Measurements from ENCODE around the gene SMIM26. TPM values are rescaled to one million over a fixed set of nuclear protein-coding genes. Genes with fewer than 3 reads are reported as not detected.
A peak's percentile ranks its signal among the peaks of the same experiment; 100 is the strongest.
"Not testable (repeated sequence)": the region's sequence is repeated elsewhere in the genome, so short reads cannot be mapped to it uniquely, and the experiment has no call there.

SMIM26 gene
- total RNA-seq, result 47.4 and 75.5 TPM in 2 replicates

- DNase-seq (ENCODE audit: low read depth in 2 of 2), result peak; percentile 80 to 87
Measured at GRCh38 chr20:18566892-18567738, at the start of gene SMIM26. TSS of gene SMIM26 (plus strand) at chr20:18567432. CDS start at chr20:18567479, 47 bp downstream.

GRCh38 chr20:18522066-18522465, 45.2 kb upstream of the SMIM26 start:
- not testable (repeated sequence) for DNase-seq (ENCODE audit: low read depth in 2 of 2)

DNA sequence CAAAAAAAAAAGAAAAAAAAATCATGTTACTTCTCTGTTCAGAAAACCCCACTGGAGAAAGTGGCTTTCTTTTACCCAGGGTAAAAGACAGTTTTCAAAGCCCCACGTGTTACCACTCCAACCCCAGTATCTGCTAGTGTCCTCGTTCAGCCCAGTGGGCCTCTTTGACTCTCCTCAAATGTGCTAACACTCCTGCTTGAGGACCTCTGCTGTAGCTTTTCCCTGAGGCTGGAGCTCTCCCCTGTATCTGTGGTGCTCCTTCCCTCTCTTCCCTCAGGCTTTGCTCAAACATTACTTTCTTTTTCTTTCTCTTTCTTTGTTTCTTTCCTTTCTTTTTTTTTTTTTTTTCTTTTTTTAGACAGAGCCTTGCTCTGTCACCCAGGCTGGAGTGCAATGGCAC, 44.2 kb upstream of the SMIM26 start:
- no peak for DNase-seq (ENCODE audit: low read depth in 2 of 2)

- no peak for DNase-seq (ENCODE audit: low read depth in 2 of 2)
Measured at GRCh38 chr20:18524646-18525045, 42.6 kb upstream of the SMIM26 start.

GRCh38 chr20:18526761-18527160, 40.5 kb upstream of the SMIM26 start:
- not testable (repeated sequence) for DNase-seq (ENCODE audit: low read depth in 2 of 2)

DNA sequence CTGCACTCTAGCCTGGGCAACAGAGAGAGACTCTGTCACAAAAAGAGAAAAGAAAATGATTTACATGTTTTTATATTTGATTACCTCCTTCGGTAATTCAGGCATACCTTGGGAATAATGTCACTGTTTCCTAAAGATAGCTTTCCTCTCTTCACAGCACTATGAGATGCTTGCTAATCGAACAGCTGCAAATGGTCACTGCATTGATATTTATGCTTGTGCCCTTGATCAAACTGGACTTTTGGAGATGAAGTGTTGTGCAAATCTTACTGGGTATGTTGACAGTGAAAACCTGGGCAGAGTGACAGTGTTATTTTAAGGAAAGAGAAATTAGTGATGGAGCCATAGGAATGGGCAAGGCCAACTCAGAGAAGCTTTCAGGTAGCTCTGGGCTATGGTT, 39.9 kb upstream of the SMIM26 start:
- DNase-seq (ENCODE audit: low read depth in 2 of 2), result no peak

DNA sequence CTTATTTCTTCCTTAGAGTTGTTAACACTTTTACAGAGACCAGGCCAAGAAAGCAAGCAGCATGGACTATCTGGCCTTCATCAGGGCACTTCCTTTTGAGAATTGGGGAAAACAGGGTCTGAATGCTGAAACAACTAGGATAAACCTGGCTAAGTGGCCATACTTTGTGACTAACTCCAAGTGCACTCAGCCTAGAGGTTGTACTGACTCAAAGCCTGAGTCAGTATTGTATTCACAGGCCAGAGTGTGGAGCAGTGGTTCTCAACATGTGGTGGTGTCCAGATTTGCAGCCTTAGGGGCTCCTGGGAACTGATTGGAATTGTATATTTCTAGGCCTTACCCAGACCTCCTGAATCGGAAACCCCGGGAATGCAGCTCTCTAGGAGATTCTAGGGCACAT, 39.4 kb upstream of the SMIM26 start:
- no peak for DNase-seq (ENCODE audit: low read depth in 2 of 2)

GRCh38 chr20:18529041-18529440, 38.2 kb upstream of the SMIM26 start:
- DNase-seq (ENCODE audit: low read depth in 2 of 2), result no peak

GRCh38 chr20:18532626-18533025, 34.6 kb upstream of the SMIM26 start:
- no peak for DNase-seq (ENCODE audit: low read depth in 2 of 2)

GRCh38 chr20:18533491-18533890, 33.7 kb upstream of the SMIM26 start:
- no peak for DNase-seq (ENCODE audit: low read depth in 2 of 2)

GRCh38 chr20:18533978-18534644, 33.1 kb upstream of the SMIM26 start:
- DNase-seq (ENCODE audit: low read depth in 2 of 2), result peak; percentile 12 to 26

DNA sequence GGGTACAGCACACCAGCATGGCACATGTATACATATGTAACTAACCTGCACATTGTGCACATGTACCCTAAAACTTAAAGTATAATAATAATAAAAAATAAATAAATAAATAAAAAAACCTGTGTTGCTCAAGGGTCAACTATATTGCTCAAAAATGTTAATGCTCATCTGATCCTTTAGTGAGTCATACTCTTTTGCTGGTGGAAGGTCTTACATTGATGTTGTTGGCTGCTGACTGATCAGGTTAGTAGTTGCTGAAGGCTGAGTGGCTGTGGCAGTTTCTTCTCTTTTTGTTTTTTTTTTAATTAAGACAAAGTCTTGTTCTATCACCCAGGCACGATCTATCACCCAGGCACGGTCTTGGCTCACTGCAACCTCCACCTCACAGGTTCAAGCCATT, 29.6 kb upstream of the SMIM26 start:
- no peak for DNase-seq (ENCODE audit: low read depth in 2 of 2)

GRCh38 chr20:18541741-18542140, 25.5 kb upstream of the SMIM26 start:
- DNase-seq (ENCODE audit: low read depth in 2 of 2), result no peak

DNA sequence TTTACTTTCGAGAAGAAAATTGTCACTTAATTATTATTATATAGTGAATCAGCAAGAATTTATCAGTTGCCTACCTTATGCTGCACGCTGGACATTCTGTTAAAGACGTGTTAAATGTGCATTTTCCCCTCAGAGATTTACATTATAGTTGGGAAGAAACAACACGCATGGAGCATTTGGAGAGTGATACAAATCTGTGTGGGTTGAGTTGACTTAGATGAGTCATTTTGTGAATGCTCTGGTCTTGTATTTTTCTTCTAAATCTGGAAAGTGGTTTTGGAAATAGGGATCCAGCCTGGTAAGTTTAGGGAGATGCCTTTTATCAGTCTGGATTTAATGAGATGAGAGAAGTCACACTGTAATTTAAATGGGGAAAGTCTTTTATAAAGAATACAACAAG, 24.0 kb upstream of the SMIM26 start:
- no peak for DNase-seq (ENCODE audit: low read depth in 2 of 2)

DNA sequence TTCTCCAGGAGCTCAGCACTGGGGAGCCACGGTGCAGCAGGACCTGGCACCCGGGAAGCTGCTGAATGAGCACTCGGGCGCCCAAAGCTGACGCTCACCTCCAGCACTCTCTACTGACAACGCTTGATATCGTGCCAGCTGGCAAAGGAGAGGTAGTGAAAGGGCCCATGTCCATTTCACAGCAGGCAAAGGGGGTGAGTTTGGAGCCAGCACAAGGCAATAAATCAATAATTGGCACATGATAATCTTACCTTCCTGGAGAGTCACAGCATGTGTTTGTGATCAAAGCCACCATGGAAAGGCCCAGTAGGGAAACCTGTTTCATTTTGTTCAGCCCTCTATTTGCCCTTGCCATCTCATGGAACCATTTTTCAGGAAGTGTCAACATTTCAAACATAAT, 23.3 kb upstream of the SMIM26 start:
- no peak for DNase-seq (ENCODE audit: low read depth in 2 of 2)

DNA sequence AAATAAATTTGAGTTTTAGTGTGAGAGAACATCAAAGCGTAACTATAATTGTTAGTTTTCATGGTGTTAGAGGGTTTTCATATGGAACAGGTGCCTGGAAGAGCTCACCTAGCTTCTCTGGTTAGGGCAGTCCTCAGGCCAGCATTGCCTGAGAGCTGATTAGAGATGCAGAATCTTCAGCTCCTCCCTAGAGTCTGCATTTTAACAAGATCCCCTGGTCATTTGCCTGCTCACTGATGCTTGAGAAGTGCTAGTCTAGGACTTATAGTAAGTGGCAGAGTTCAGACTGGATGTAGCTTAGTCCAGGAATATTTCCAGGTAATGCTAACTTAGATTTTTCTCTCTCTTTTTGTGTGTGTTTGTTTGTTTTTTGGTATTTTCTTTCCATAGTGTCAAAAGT, 21.7 kb upstream of the SMIM26 start:
- no peak for DNase-seq (ENCODE audit: low read depth in 2 of 2)

DNA sequence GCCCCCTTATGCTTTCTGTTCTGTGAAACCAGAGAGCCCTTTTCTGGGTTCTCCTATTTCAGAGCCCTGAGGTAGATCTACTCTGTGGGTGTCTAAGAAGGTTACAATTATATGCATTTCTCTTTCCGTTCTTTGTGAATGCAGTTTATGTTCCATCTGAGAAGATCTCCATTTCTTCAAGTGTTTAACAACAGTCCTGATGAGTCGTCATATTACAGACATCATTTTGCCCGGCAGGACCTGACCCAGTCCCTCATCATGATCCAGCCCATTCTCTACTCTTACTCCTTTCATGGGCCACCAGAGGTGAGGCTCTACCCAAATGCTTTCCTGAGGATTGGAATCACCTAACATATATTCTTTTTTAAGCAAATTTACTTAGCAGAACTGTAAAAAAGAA, 18.8 kb upstream of the SMIM26 start:
- no peak for DNase-seq (ENCODE audit: low read depth in 2 of 2)

- no peak for DNase-seq (ENCODE audit: low read depth in 2 of 2)
Measured at GRCh38 chr20:18553746-18554145, 13.5 kb upstream of the SMIM26 start.

DNA sequence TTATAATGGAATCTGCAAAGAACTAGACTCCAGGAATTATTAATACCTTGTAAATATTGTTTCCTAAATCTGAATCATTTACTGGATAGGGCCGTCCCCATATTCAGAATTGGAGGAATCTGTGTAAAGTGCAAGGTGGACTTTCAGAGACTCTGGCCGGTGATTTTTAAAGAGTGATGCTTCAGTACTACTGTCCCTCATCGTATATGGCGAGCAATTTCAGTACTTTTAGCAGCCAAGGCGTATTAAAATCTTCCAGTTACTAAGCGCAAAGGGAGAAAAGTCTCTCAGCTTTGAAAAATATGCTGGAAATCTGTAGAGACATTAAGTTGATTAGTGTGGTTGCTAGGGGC, 483 bp downstream of the SMIM26 start:
- peak in 1 of 2 donors; percentile 5 for DNase-seq (ENCODE audit: low read depth in 2 of 2)

- DNase-seq (ENCODE audit: low read depth in 2 of 2), result no peak
Measured at GRCh38 chr20:18571009-18571408, 3.8 kb downstream of the SMIM26 start.

DNA sequence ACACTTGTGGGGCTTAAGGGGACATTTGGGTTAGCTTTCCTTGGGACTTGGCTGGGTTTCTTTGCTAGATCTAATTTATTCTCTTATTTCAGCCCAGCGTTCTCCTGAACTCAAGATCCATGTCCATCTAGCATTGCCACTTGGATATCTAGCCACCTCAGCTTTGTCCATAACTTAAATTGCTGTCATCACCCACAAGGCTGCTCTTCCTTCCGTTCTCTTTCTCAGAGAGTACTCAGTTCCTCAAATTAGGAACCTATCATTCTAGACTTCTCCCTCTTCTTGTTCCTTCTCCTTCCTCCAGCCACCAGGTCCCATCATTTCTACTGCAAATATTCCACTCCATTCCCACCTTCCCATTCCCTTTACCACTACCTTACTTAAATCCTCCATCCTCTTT, 4.3 kb downstream of the SMIM26 start:
- no peak for DNase-seq (ENCODE audit: low read depth in 2 of 2)

GRCh38 chr20:18577942-18578341, 10.7 kb downstream of the SMIM26 start:
- no peak for DNase-seq (ENCODE audit: low read depth in 2 of 2)

GRCh38 chr20:18578581-18578980, 11.3 kb downstream of the SMIM26 start:
- no peak for DNase-seq (ENCODE audit: low read depth in 2 of 2)

Measured in dermis microvascular lymphatic vessel endothelial cell (primary cell).